H1 (cell line): Measurements from ENCODE around the gene CBL. TPM values are rescaled to one million over a fixed set of nuclear protein-coding genes. Genes with fewer than 3 reads are reported as not detected.

Source experiments
- CTCF ChIA-PET: fragments of 300-600 bp; sonication (Branson Sonifier 250); formaldehyde crosslinking; loops from one replicate; lab custom pipeline; 2021; ENCODE audit not compliant: partially characterized antibody; lab: Charles Lee
- POLR2A ChIA-PET: fragments of 300-600 bp; sonication (Branson Sonifier 250); formaldehyde crosslinking; loops from one replicate; lab custom pipeline; 2021; ENCODE audit warnings: inconsistent platforms; ENCODE audit not compliant: partially characterized antibody; lab: Charles Lee
- DNase-seq, 2 experiments: peaks; one replicate each; pipeline versions ENCODE4 v3.0.0 to v3.0.0-alpha.2; 2010 to 2022; ENCODE audit warnings: low spot score in 2 of 2, low read depth in 1 of 2, mixed read lengths in 1 of 2
- FAIRE-seq: peaks from 2 replicates; lab custom pipeline; 2011; peaks lifted over from hg19 to GRCh38; lab: Jason Lieb, UNC
- H2AFZ ChIP-seq: 2 replicates; pipeline ENCODE4 v1.8.1; 2012; ENCODE audit warnings: low read length, inconsistent platforms
- H2AK5ac ChIP-seq: 2 replicates; pipeline ENCODE4 v1.6.1; 2013; ENCODE audit warnings: low read depth, low read length
- H2BK120ac ChIP-seq: replicated peaks from 2 replicates; pipeline ENCODE3; 2013; ENCODE audit warnings: low read depth, low read length, inconsistent platforms
- H2BK12ac ChIP-seq: 2 replicates; pipeline ENCODE4 v1.6.1; 2013; ENCODE audit warnings: low read depth, low read length
- H2BK15ac ChIP-seq: 2 replicates; pipeline ENCODE4 v1.6.1; 2013; ENCODE audit warnings: low read length
- H2BK20ac ChIP-seq: 2 replicates; pipeline ENCODE4 v1.6.1; 2013; ENCODE audit warnings: low read length
- H2BK5ac ChIP-seq: 2 replicates; pipeline ENCODE4 v1.6.1; 2013; ENCODE audit warnings: low read depth, low read length
- H3K14ac ChIP-seq: 2 replicates; pipeline ENCODE4 v1.6.1; 2013; ENCODE audit warnings: inconsistent platforms; ENCODE audit not compliant: insufficient read length
- H3K18ac ChIP-seq: 2 replicates; pipeline ENCODE4 v1.6.1; 2013; ENCODE audit warnings: low read length; ENCODE audit errors: extremely low read depth
- H3K23ac ChIP-seq: 2 replicates; pipeline ENCODE4 v1.6.1; 2013; ENCODE audit warnings: inconsistent platforms; ENCODE audit not compliant: insufficient read length
- H3K23me2 ChIP-seq: 2 replicates; pipeline ENCODE4 v1.6.1; 2013; ENCODE audit warnings: low read depth, low read length
- H3K27ac ChIP-seq: 2 replicates; pipeline ENCODE4 v1.6.1; 2011; ENCODE audit warnings: low read depth, low read length, inconsistent platforms
- H3K27me3 ChIP-seq, 4 experiments: replicated peaks in 1 of 4; 1 replicate in 1 of 4; 2 replicates in 3 of 4; pipeline versions ENCODE4 v1.6.1 to v1.8.1; 2011 to 2013; ENCODE audit warnings: low read length in 3 of 4, mild to moderate bottlenecking in 3 of 4, inconsistent platforms in 2 of 4, mixed read lengths in 2 of 4, moderate library complexity in 1 of 4; ENCODE audit not compliant: control insufficient read depth in 3 of 4, insufficient read depth in 3 of 4; ENCODE audit errors: extremely low read depth in 1 of 4
- H3K36me3 ChIP-seq, 4 experiments: 2 replicates each; pipeline versions ENCODE4 v1.6.1 to v1.8.1; 2011 to 2013; ENCODE audit warnings: mild to moderate bottlenecking in 4 of 4, low read length in 3 of 4, moderate library complexity in 2 of 4, control low read depth in 1 of 4, inconsistent platforms in 1 of 4; ENCODE audit not compliant: insufficient read depth in 4 of 4, control insufficient read depth in 2 of 4
- H3K4ac ChIP-seq: replicated peaks from 2 replicates; pipeline ENCODE3; 2013; ENCODE audit warnings: low read length, low read depth, mixed read lengths, inconsistent platforms; ENCODE audit not compliant: insufficient read length
- H3K4me1 ChIP-seq, 4 experiments: replicated peaks in 1 of 4; 1 replicate in 1 of 4; 2 replicates in 3 of 4; pipeline versions ENCODE4 v1.6.1 to v1.8.1; 2011 to 2013; ENCODE audit warnings: low read length in 3 of 4, inconsistent platforms in 2 of 4, mixed read lengths in 1 of 4; ENCODE audit not compliant: insufficient read depth in 4 of 4, control insufficient read depth in 3 of 4
- H3K4me2 ChIP-seq, 2 experiments: 2 replicates each; pipeline versions ENCODE4 v1.6.1 to v1.8.1; 2011 to 2013; ENCODE audit warnings: low read depth in 2 of 2, low read length in 2 of 2, control low read depth in 1 of 2, inconsistent platforms in 1 of 2, mild to moderate bottlenecking in 1 of 2; ENCODE audit not compliant: insufficient read depth in 1 of 2
- H3K4me3 ChIP-seq, 4 experiments: fragments of 200-600, 300-600 bp in 1 of 4; sonication (generic), shearing (Covaris generic), sonication (Bioruptor Twin) in 1 of 4; 2 replicates each; pipeline versions ENCODE4 v1.5.1 to v1.8.1; 2011 to 2016; ENCODE audit warnings: low read length in 4 of 4, low read depth in 3 of 4, control low read depth in 2 of 4, inconsistent platforms in 2 of 4, mild to moderate bottlenecking in 2 of 4, mixed read lengths in 1 of 4, moderate library complexity in 1 of 4; ENCODE audit not compliant: insufficient read depth in 2 of 4; ENCODE audit errors: extremely low read depth in 1 of 4
- H3K56ac ChIP-seq: replicated peaks from 2 replicates; pipeline ENCODE3; 2013; ENCODE audit warnings: low read depth, mild to moderate bottlenecking, mixed read lengths, low read length, inconsistent platforms; ENCODE audit not compliant: insufficient read length
- H3K79me1 ChIP-seq: 2 replicates; pipeline ENCODE4 v1.6.1; 2013; ENCODE audit warnings: low read depth, low read length, control low read depth
- H3K79me2 ChIP-seq, 2 experiments: 2 replicates each; pipeline versions ENCODE4 v1.6.1 to v1.8.1; 2012 to 2013; ENCODE audit warnings: low read length in 2 of 2, mild to moderate bottlenecking in 2 of 2, inconsistent platforms in 1 of 2; ENCODE audit not compliant: insufficient read depth in 2 of 2, control insufficient read depth in 1 of 2
- H3K9ac ChIP-seq, 4 experiments: replicated peaks in 1 of 4; 1 replicate in 1 of 4; 2 replicates in 3 of 4; pipeline versions ENCODE4 v1.6.1 to v1.8.1; 2011 to 2013; ENCODE audit warnings: low read depth in 3 of 4, low read length in 3 of 4, control low read depth in 2 of 4, mild to moderate bottlenecking in 2 of 4, moderate library complexity in 2 of 4, inconsistent platforms in 1 of 4; ENCODE audit errors: extremely low read depth in 1 of 4
- H3K9me3 ChIP-seq, 2 experiments: 2 replicates each; pipeline versions ENCODE4 v1.6.1 to v1.8.1; 2012 to 2013; ENCODE audit warnings: mild to moderate bottlenecking in 2 of 2, moderate library complexity in 2 of 2, control low read depth in 1 of 2, inconsistent platforms in 1 of 2, low read depth in 1 of 2, low read length in 1 of 2, mixed read lengths in 1 of 2; ENCODE audit not compliant: insufficient read depth in 2 of 2
- H4K20me1 ChIP-seq, 2 experiments: replicated peaks in 1 of 2; 2 replicates each; pipeline versions ENCODE3 to v1.8.1; 2011 to 2013; ENCODE audit warnings: inconsistent platforms in 2 of 2, low read length in 2 of 2, mild to moderate bottlenecking in 1 of 2; ENCODE audit not compliant: insufficient read depth in 2 of 2, control insufficient read depth in 1 of 2
- H4K5ac ChIP-seq: 2 replicates; pipeline ENCODE4 v1.6.1; 2013; ENCODE audit warnings: low read length, low read depth, mixed read lengths, inconsistent platforms; ENCODE audit not compliant: insufficient read length
- H4K8ac ChIP-seq: 2 replicates; pipeline ENCODE4 v1.8.0; 2013; ENCODE audit warnings: mild to moderate bottlenecking, moderate library complexity, low read length, inconsistent platforms; ENCODE audit not compliant: insufficient read depth; ENCODE audit errors: extremely low read depth
- H4K91ac ChIP-seq: replicated peaks from 2 replicates; pipeline ENCODE3; 2013; ENCODE audit warnings: low read length, mixed read lengths, inconsistent platforms; ENCODE audit not compliant: insufficient read length
- BRCA1 ChIP-seq: IDR thresholded peaks from 2 replicates; pipeline ENCODE4 v1.6.1; 2012; ENCODE audit warnings: low read depth, low read length, improper control_type of control experiment
- MAFK ChIP-seq: IDR thresholded peaks from 2 replicates; pipeline ENCODE4 v1.6.1; 2012; ENCODE audit warnings: low read depth, mild to moderate bottlenecking, improper control_type of control experiment, low read length
- POLR2A ChIP-seq, 2 experiments: IDR thresholded peaks; 1 replicate in 1 of 2; 2 replicates in 1 of 2; pipeline ENCODE4 v1.6.1; 2011; ENCODE audit warnings: low read depth in 2 of 2, low read length in 2 of 2, mild to moderate bottlenecking in 2 of 2; ENCODE audit errors: control extremely low read depth in 1 of 2
- SIN3A ChIP-seq, 2 experiments: IDR thresholded peaks in 1 of 2; conservative IDR thresholded peaks in 1 of 2; 2 replicates each; pipeline ENCODE4 v1.6.1; 2011 to 2012; ENCODE audit warnings: low read length in 2 of 2, improper control_type of control experiment in 1 of 2, low read depth in 1 of 2, mild to moderate bottlenecking in 1 of 2
- YY1 ChIP-seq: IDR thresholded peaks from 2 replicates; pipeline ENCODE4 v1.6.1; 2011; ENCODE audit warnings: low read depth, mild to moderate bottlenecking, low read length
- ZNF274 ChIP-seq: IDR thresholded peaks from 2 replicates; pipeline ENCODE4 v1.7.0; 2012; ENCODE audit warnings: low read length, borderline replicate concordance; ENCODE audit errors: extremely low read depth
- WGBS, 2 experiments: shearing (Covaris generic) in 1 of 2; methylation state at CpG; one replicate each; pipeline versions ENCODE4 v1.1.6 to v1.1.7; 2013 to 2015; ENCODE audit warnings: low lambda C conversion rate in 2 of 2, mixed read lengths in 2 of 2, inconsistent platforms in 1 of 2, low coverage in 1 of 2, missing lambda C conversion rate in 1 of 2; ENCODE audit not compliant: insufficient replicate concordance in 2 of 2, insufficient coverage in 1 of 2, insufficient read length in 1 of 2; ENCODE audit errors: extremely low coverage in 1 of 2, missing lambda C conversion rate in 1 of 2; 5-methylcytosine and 5-hydroxymethylcytosine counted together
- polyA plus RNA-seq, 7 experiments: library from polyadenylated mRNA; depleted of rRNA in 3 of 7; stranded (reverse) in 5 of 7; unstranded in 2 of 7; fragments of >200 nt in 5 of 7; fragments of 200-250 nt in 2 of 7; gene quantifications; 1 replicate in 5 of 7; 2 replicates in 1 of 7; 4 replicates in 1 of 7; pipeline versions ENCODE4 v1.2.1 to v1.2.3, GENCODE V29; 2011 to 2013; ENCODE audit warnings: missing spikeins in 2 of 7, mixed read lengths in 2 of 7
- total RNA-seq: library from RNA; stranded (reverse); fragmentation: NEBNext Ultra II Directional; extraction: Animal tissue kit (Norgen Biotek cat#: 25700); gene quantifications from 2 replicates; pipeline ENCODE4 v1.2.1, GENCODE V29; 2021
- TF ChIP-seq, protein P1 (sequence below): IDR thresholded peaks from 2 replicates; pipeline ENCODE4 v1.6.1; 2012; ENCODE audit warnings: inconsistent platforms

Gene CBL
- total and polyA plus RNA-seq, 2 of the 8 experiments (the other 6 are each of a cell fraction or from before 2014, with no cell fraction given) = 23.1 to 57.8 TPM

GRCh38 chr11:119179342-119179741 is 26.8 kb upstream of the CBL start:
- ChIA-PET CTCF (interaction anchor here (0.7 to 24.3 kb wide), 8 partner anchors 10 to 145 kb away, joined by 3 to 389 read pairs (median 4); partner anchors contain the start of gene ABCG4), POLR2A (interaction anchor here (1.0 to 1.6 kb wide), 2 partner anchors 11 to 136 kb away, joined by 3 to 4 read pairs; partner anchors contain the start of gene NLRX1)
- Histone ChIP-seq H2BK15ac (no peak overlapping the region), H3K4me1 (no peaks in the 10 kb centered on the region), H3K79me1 (no peaks in the 10 kb centered on the region), H3K23ac (no peak overlapping the region), H3K18ac (no peak overlapping the region), H3K14ac (no peak overlapping the region), H3K4me2 (no peak overlapping the region), H4K20me1 (peaks cover 0 to 6% of the 10 kb centered on the region in 2 experiments), H4K91ac (no peak overlapping the region), H3K27ac (no peak overlapping the region), H3K4ac (no peak overlapping the region), H3K9ac (no peak overlapping the region), H2AFZ (no peak overlapping the region), H3K56ac (no peak overlapping the region), H2AK5ac (no peak overlapping the region), H2BK120ac (no peak overlapping the region), H3K9me3 (no peaks in the 10 kb centered on the region), H3K4me3 (no peak overlapping the region), H2BK5ac (no peak overlapping the region), H3K79me2 (no peaks in the 10 kb centered on the region), H3K23me2 (no peaks in the 10 kb centered on the region), H3K36me3 (peaks cover 0 to 3% (median 0%) of the 10 kb centered on the region in 4 experiments; a peak in 2 of 8 replicates), H4K5ac (no peak overlapping the region)
- no peak for FAIRE-seq
- 92% methylated on average over 6 of the region's 6 CpGs; no CpG with 5 or more reads in 1 of the 2 experiments for whole genome bisulfite sequencing, 2 experiments
- DNase-seq = no peak
- TF ChIP-seq MAFK (no peak), BRCA1 (no peak), ZNF274 (no peak), YY1 (no peak), POLR2A (IDR thresholded peaks at IDR 0.05; ENCODE audit: control extremely low read depth in 1 of 2, low read depth in 2 of 2, low read length in 2 of 2) (no peak), SIN3A (conservative IDR thresholded peaks at IDR 0.05 in 1 of 2, IDR thresholded peaks at IDR 0.05 in 1 of 2; ENCODE audit: low read depth in 1 of 2, low read length in 2 of 2) (no peak)
- TF ChIP-seq, protein P1, sequence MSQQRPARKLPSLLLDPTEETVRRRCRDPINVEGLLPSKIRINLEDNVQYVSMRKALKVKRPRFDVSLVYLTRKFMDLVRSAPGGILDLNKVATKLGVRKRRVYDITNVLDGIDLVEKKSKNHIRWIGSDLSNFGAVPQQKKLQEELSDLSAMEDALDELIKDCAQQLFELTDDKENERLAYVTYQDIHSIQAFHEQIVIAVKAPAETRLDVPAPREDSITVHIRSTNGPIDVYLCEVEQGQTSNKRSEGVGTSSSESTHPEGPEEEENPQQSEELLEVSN = no peak
- TF ChIP-seq, all 59 proteins: peak for 0
- Histone ChIP-seq H2BK20ac (no peak overlapping the region), H4K8ac (no peak overlapping the region), H2BK12ac (no peak overlapping the region), H3K27me3 (no peaks in the 10 kb centered on the region)
